ENCODE results near the gene PTPRQ.
A peak's percentile ranks its signal among the peaks of the same experiment; 100 is the strongest.

Gene PTPRQ

DNA sequence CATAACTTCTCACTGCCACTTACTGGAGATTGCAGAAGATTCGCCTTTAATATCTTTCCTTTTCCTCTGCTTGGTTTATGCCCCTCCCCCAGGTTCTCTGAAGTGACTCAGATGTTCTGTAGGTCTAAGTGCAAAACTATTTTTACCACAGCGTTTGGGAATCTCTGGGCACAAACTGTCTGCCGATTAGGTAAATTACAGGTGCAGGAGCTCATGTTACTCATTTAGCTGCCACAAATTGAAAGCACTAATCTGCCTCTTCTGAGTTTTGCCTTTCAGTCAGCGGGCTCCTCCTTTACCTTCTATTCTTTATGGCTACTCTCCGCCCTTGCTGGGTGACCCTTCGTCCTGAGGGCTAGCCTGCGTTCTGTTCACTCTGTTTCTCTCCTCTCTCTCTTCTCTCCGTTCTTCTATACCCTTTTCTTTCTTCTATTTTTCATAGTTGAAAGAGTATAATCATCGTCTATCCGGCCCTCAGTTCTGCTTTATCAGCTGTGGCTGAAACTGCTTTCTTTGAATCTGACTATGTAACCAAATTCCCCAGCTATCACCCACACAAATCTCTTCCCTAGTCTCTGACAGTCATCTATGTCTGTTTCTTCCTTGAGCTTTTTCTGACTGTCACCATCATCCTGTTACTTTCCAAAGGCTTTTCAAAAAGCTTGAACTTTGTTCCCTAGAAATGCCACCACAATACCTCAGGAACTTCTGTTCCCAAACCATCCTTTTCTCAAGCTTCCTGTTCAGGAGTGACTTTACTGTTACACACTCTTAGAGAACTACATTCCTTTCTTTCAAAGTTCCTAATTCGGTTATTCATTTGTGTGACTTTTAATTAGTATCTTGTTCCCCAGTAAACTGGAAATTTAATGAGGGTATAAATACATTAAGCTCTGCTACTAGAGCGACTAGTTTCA lies 259.1 kb downstream of the PTPRQ start:
- DNase-seq (ENCODE audit: low read depth in 2 of 2): peak; percentile 33 to 46

DNA sequence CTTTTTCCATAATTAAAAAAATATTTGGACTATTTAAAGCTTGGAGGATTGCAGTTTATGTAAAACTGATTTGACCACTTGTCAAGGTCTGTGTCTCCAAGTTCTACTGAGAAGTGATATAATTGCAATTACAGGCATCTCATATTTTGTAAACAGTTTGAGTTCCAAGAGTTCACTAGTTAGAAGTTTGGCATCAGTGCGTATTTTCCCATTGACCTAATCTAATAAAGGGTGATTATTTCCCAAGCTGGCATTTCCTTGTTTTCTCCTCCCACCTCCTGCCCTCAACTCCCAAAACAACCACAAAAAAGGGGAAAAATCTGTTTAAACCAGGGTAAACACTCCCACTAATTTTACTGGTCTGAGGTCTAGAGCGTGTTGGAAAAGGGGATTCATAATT lies 260.4 kb downstream of the PTPRQ start:
- DNase-seq (ENCODE audit: low read depth in 2 of 2): no peak

DNA sequence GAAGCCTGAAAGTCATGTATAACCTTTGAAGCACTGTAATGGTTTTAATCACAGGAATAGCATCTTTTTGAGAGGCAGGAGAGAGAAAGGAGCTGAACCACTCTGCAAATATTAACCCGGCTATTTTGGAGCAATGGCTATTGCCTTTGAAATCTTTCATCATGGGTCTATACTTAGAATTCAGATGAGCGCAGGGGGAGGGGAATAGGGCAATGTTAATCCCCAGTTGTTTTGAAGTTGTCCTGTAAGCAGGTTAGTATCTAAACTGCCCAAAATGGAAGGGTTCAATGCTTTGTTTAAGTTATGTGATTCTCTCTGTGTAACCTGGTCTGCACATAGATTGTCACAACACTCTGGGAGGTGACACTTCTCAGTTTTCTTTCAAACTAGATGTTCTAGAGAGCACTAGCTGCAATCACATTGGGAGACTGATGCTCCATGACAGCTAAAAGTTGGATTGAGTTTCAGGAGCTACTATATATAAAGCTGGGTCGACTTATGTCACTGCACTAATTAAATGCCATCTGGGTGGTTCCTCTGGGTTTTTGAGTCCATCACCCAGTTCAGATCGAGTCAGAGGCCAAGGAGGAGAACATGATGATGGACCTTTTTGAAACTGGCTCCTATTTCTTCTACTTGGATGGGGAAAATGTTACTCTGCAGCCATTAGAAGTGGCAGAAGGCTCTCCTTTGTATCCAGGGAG lies 263.2 kb downstream of the PTPRQ start, which contains the start of gene MYF6:
TSS of gene MYF6 (plus strand) at position 509 of the 704 bp plus-strand sequence. CDS start at position 595, 86 bp downstream.
- no peak for DNase-seq (ENCODE audit: low read depth in 2 of 2)

DNA sequence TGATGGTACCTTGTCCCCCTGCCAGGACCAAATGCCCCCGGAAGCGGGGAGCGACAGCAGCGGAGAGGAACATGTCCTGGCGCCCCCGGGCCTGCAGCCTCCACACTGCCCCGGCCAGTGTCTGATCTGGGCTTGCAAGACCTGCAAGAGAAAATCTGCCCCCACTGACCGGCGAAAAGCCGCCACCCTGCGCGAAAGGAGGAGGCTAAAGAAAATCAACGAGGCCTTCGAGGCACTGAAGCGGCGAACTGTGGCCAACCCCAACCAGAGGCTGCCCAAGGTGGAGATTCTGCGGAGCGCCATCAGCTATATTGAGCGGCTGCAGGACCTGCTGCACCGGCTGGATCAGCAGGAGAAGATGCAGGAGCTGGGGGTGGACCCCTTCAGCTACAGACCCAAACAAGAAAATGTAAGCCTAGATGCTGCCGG lies 263.8 kb downstream of the PTPRQ start:
- no peak for DNase-seq (ENCODE audit: low read depth in 2 of 2)

DNA sequence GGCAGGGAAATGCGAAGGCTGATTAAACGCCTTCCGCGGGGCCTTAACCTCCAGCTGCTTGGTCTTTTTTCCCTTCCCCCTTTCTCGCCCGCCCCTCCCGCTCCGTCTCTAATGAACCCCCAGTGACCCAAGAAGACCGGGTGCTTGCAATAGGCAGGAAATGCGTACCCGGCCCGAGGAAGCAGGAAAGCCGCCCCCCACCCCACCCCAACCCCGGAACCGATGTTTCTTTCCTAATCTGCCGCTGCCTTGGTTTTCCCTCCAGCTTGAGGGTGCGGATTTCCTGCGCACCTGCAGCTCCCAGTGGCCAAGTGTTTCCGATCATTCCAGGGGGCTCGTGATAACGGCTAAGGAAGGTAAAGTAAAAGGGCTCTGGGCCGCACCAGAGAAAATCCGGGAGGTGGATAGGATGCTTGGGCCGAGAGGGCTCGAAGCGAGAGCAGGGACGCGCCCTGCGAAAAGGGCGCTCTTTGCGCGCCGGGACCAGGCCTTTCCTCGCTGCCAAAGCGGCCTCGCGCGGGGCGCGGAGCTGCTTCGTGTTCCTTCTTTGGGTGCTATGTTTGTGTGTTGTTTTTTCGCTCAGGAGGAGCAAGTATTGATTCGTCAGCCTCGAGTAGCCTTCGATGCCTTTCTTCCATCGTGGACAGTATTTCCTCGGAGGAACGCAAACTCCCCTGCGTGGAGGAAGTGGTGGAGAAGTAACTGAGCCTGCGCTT lies 264.4 kb downstream of the PTPRQ start:
- no peak for DNase-seq (ENCODE audit: low read depth in 2 of 2)

DNA sequence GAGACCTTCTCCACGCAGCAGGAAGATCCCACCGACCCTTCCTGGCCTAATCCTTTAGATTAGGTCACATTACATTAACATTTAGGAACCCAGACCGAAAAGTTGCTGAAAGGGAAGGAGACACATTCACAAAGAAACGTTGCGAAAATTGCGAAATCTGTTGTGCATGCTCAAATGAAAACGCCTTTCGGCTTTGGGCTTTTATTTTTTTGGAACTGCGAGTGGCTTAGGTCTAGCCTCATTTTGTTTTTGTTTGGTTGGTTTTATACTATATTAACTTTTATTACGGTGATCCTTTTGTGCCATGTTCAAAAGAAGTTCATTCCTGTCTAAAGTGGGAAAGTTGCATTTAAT lies 264.9 kb downstream of the PTPRQ start:
- DNase-seq (ENCODE audit: low read depth in 2 of 2): no peak

DNA sequence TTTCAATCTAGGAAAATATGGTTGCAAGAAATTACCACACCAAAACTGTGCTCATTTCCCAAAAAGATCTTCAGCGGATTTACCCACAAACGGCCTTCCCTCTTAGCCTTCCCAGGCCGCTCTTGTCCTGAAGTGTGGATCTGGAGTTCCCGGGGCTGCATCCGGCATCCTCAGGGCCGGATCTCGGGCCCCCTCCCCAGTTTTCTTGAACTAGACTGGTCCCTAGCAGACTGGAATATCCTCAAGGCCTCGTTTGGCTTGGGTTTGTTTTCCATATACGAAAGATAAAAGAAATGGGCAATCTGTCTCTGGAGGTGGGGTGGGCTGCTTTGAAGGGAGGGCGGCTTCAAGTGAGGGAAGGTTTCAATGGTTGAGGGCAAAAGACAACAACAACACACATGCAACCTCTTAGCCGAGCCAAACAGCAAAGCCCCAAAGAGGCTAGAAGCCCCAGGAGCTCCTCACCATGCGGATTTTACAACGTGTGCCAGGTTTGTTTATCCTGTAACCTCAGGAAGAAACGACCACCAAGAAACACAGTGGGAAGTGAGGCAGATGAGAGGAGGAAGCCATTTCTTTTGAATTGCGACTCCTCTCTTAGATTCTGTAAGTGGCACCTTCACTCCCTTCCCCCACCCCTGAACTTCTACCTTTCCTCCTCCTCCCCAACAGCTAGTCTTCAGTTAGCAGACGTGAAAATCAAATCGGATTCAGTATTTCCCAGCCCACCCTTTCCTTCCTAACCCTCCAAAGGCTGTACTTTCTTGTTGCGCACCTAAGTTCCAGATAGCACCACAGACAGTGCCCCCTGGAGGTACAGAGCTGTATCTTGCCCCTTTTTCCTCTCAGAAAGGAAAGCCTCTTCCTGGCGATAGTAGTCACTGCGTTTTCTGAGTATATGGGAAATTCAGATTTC lies 266.0 kb downstream of the PTPRQ start:
- no peak for DNase-seq (ENCODE audit: low read depth in 2 of 2)

DNA sequence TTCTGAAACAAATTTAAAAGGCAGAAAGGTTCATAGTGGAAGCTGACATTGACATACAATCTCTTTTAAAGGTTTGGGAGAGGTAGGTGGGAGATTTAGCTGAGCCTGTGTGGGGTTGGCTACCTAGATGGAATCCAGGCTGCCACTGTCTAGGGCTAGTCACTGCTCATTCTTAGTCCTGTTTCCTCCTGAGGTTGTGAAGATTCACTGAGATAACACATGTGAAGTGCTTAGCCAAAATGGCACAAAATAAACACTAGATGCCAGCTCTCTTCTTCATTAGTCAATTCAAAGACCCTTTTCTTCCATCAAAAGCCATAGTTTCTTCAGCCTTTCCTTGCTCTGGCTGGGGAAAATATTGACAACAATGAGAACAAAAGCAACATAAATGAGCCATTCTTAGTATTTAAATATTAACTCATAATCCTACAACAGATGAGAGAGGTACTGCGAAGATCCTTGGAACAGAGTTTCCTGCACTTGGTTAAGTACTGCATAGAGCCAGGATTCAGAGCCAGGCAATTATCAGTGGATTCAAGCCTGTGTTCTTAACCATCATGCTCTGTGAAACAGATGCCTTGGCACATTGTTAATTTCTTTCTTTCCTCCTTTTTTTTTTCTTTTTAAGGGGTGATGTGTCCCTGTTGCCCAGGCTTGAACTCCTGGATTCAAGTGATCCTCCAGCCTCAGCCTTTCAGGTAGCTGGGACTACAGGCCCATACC lies 266.9 kb downstream of the PTPRQ start:
- DNase-seq (ENCODE audit: low read depth in 2 of 2): no peak

DNA sequence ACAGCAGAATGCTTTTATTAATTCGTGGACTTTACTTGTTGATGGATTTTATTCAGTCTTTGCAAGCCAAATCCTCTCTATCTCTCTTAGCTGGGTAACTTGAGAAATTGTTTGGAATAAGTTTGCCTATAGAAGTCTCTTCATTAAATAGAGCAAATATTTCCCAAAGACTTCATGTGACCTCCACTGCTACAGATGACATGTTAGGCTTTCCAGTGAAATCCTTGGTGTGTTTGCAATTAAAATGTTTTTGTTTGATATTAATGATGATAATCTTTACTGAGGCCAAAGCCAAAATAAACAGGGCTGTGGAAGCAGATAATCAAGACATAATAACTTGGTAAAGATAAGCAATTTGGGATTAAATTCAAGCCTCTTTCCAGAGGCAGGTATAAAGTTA lies 267.8 kb downstream of the PTPRQ start:
- no peak for DNase-seq (ENCODE audit: low read depth in 2 of 2)

DNA sequence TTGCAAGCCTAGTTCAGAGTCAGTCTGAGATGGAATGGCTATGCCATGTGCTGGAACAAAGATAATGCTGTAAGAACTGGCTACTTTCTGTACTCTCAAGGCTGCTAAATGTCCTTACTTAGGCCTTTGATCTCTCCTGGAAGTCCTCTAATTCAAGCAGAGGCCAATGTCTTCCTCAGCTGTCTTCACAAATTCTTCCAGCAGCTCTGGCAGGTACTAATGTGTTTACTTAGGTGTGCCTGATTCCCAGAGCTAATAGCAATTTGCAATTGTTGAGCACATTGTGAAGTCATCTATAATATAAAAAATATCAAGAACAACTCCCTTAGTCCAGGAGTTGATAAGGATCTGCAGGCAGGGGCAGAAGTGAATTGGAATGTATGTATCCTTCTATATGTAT lies 268.8 kb downstream of the PTPRQ start:
- DNase-seq (ENCODE audit: low read depth in 2 of 2): no peak

DNA sequence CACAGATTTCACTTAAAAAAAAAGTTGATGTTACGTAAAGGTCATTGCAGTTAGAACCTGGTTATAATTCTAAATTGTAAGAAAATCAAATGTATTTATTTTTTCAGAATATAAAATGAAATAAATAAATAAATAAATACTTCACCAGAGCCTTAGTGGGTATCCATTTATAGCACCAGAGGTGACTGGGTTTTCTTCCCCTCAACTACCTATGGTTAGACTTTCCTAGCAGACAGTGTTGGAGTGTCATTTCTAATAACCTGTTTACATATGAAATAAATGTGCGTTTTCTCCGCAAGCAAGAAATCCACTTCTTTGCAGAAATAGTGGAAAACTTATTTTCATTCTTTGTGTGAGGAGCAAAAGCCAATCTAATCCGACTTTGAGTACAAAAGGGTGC lies 269.4 kb downstream of the PTPRQ start:
- no peak for DNase-seq (ENCODE audit: low read depth in 2 of 2)

DNA sequence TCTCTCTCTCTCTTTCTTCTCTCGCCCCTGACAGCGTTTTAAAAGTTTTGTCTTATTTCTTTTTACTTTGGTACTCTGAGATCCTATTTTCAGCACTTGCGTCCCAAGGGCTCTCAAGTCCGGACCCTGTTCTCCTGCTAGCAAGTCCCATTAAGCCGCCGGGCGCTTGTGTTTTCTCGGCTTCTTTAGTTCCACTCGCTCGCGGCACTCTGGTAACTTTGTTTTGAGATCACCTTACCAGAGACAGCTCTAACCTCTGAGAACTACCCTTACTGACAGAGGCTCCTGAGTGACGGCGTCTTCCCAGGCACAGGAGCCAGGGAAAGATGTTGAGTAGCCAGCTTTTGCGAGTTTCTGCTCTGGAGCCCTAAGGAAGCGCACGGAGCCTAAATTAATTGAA lies 270.0 kb downstream of the PTPRQ start:
- no peak for DNase-seq (ENCODE audit: low read depth in 2 of 2)

DNA sequence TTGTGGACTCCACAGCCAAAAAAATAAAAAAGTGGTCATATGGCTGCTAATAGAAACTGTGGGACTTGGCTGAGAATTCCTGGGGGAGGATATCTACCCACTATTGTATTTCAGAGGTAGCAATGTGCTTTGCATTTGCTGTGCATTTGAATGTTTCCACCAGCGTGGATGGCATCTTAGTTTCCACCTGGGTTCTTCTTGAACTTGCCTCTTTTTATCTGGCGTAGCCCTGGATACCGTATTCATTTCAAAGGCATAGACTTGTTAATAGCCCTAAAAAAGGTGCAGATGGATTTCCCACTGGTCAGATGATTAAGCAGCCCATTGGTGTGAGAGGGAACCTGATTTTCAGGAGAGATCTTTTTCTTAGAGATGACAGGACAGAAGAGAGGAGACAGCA lies 270.8 kb downstream of the PTPRQ start:
- DNase-seq (ENCODE audit: low read depth in 2 of 2): no peak

DNA sequence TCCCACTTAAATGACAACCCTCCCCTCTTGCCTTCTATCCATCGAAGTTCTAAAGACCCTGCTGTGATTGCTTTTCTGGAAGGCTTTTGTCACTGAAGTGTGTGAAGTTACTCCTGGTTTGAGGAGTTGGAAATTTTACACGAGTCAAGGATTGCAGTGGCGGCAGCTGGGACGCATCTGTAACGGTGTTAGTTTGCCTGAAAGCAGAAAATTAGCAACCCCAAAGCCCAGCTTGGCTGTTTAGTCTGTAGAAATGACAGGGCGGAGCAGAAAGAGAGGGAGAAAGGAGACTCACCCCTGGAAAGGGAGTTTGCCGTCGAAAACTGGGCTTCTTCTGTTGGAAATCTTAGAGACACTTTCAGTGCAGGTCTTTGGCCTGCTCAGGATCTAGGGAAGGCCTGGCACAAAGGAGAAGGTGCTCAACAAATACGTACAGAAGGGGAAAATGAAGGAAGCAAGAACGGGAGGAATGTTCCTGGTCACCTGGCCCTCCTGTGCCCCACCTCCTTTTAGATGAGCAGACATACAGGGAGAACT lies 271.7 kb downstream of the PTPRQ start:
- no peak for DNase-seq (ENCODE audit: low read depth in 2 of 2)

DNA sequence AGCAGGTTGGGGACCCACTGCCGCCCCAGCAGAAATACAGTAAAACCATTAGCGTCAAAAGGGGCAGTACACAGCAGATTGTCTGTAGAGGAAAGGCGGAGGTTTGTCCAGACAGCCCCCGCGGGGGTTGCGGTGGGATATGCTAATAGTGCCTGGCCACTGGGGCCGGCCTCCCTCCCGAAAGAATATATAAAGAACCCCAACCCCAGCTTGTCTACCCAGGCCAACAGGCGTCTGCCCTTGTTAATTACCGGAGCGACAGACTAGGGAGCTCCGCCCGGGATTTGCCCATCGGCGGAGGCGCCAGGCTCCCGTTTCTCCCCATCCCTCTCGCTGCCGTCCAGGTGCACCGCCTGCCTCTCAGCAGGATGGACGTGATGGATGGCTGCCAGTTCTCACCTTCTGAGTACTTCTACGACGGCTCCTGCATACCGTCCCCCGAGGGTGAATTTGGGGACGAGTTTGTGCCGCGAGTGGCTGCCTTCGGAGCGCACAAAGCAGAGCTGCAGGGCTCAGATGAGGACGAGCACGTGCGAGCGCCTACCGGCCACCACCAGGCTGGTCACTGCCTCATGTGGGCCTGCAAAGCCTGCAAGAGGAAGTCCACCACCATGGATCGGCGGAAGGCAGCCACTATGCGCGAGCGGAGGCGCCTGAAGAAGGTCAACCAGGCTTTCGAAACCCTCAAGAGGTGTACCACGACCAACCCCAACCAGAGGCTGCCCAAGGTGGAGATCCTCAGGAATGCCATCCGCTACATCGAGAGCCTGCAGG lies 272.8 kb downstream of the PTPRQ start, which contains the start of gene MYF5:
TSS of gene MYF5 (plus strand) at position 217 of the 774 bp plus-strand sequence. CDS start at position 369, 152 bp downstream.
- DNase-seq (ENCODE audit: low read depth in 2 of 2): no peak

DNA sequence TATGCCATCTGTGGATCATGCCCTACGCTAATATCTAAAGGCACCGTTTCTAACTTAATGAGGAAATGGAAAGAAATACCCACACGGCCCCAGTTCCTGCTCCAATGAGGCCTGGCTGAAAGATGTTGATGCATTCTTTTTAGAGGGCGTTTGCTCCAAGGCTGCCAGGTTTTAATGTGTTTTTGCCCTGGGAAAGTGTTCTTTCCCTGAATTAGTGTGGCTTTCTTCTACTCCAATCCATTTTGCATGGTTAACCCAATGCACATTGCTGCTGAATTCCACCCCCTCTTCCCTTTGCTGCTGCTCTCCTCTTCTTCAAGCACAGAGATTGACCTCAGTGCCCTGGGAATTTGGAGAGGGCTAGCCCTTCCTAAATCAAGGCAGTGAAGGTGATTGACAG lies 273.8 kb downstream of the PTPRQ start:
- DNase-seq (ENCODE audit: low read depth in 2 of 2): no peak

DNA sequence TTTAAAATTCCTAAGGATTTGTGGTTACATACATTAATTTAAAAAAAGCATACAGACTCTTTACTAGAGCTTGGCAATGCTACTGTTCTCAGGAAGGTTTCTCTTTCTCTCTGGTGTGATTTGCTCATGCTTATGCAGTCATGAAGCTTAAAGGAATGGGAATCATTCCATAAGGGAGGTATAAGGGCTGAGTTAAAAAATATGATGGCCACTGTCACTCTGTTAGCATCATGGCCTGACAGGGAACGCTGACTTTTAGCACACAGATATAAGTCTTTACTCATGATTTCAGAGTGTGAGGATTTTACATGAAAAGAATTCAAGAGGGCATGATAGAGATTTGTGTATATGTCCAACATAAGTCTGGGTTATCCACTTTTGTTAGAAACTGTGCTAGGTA lies 276.5 kb downstream of the PTPRQ start:
- no peak for DNase-seq (ENCODE audit: low read depth in 2 of 2)

DNA sequence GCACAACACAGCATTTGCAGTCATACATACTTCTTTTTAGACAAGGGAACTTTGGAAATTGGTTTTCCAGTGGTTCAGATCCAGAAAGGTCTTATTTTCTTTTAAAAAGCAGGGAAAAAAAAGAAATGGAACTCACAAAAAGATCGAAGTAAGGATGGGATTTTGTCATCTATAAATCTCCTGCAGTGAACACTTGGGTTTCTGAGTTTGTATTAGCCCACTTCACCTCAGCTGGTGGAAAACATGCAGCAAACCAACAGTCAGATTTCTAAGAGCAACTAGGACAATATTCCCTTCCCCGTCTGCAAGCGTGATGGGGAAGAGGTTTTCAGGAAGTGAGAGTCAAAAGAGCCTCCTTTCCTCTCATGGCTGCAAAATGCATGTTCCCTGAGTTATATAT lies 277.3 kb downstream of the PTPRQ start:
- DNase-seq (ENCODE audit: low read depth in 2 of 2): no peak
